ENCODE results near the gene MSRB3. TPM values are rescaled to one million over a fixed set of nuclear protein-coding genes. Genes with fewer than 3 reads are reported as not detected.

Gene MSRB3
- total and polyA plus RNA-seq, 2 donors (not counting 1 experiment from before 2014, with no cell fraction given) = 46.9 to 105 TPM

GRCh38 chr12:65384240-65384639 lies 105.8 kb downstream of the MSRB3 start:
- H2AFZ ChIP-seq (ENCODE audit: low read length) = no peak overlapping the region
- no peak overlapping the region for H3K9ac ChIP-seq (ENCODE audit: insufficient read depth, low read length)
- no peak overlapping the region for H3K27ac ChIP-seq (ENCODE audit: insufficient read depth, low read length)
- no peak for DNase-seq (ENCODE audit: low read depth in 2 of 2)
- no peaks in the 10 kb centered on the region for H4K20me1 ChIP-seq (ENCODE audit: control insufficient read depth, extremely low read depth, insufficient read depth, low read length)
- no peaks in the 10 kb centered on the region for H3K27me3 ChIP-seq (ENCODE audit: control insufficient read depth, insufficient read depth, low read length)
- TF ChIP-seq CTCF (conservative IDR thresholded peaks at IDR 0.05 in 1 of 2, IDR thresholded peaks at IDR 0.05 in 1 of 2; ENCODE audit: low read depth in 1 of 2, low read length in 2 of 2) = no peak
- TF ChIP-seq EZH2 (IDR thresholded peaks at IDR 0.05; ENCODE audit: low read length, missing control alignments) = no peak
- no peaks in the 10 kb centered on the region for H3K4me1 ChIP-seq (ENCODE audit: control insufficient read depth, extremely low read depth, insufficient read depth, low read length)
- no peaks in the 10 kb centered on the region for H3K36me3 ChIP-seq (ENCODE audit: control insufficient read depth, insufficient read depth, low read length)
- no peak overlapping the region for H3K4me3 ChIP-seq (replicated peaks in 1 of 4; ENCODE audit: control extremely low read depth in 1 of 4, insufficient read depth in 1 of 4, low read depth in 3 of 4, low read length in 4 of 4)
- no peaks in the 10 kb centered on the region for H3K79me2 ChIP-seq (ENCODE audit: control insufficient read depth, insufficient read depth, low read length)
- no peaks in the 10 kb centered on the region for H3K9me3 ChIP-seq (ENCODE audit: control insufficient read depth, insufficient read depth, low read depth, low read length)
- H3K4me2 ChIP-seq (ENCODE audit: extremely low read depth, insufficient read depth, low read length) = no peak overlapping the region

GRCh38 chr12:65387396-65387795 lies 108.9 kb downstream of the MSRB3 start:
- Histone ChIP-seq H3K27me3 (ENCODE audit: control insufficient read depth, insufficient read depth, low read length) (no peaks in the 10 kb centered on the region), H3K9ac (ENCODE audit: insufficient read depth, low read length) (no peak overlapping the region), H4K20me1 (ENCODE audit: control insufficient read depth, extremely low read depth, insufficient read depth, low read length) (no peaks in the 10 kb centered on the region), H3K4me1 (ENCODE audit: control insufficient read depth, extremely low read depth, insufficient read depth, low read length) (no peaks in the 10 kb centered on the region), H3K27ac (ENCODE audit: insufficient read depth, low read length) (no peak overlapping the region), H3K4me2 (ENCODE audit: extremely low read depth, insufficient read depth, low read length) (no peak overlapping the region), H3K9me3 (ENCODE audit: control insufficient read depth, insufficient read depth, low read depth, low read length) (no peaks in the 10 kb centered on the region), H2AFZ (ENCODE audit: low read length) (no peak overlapping the region), H3K36me3 (ENCODE audit: control insufficient read depth, insufficient read depth, low read length) (no peaks in the 10 kb centered on the region), H3K79me2 (ENCODE audit: control insufficient read depth, insufficient read depth, low read length) (no peaks in the 10 kb centered on the region), H3K4me3 (replicated peaks in 1 of 4; ENCODE audit: control extremely low read depth in 1 of 4, insufficient read depth in 1 of 4, low read depth in 3 of 4, low read length in 4 of 4) (no peak overlapping the region)
- no peak for TF ChIP-seq CTCF (conservative IDR thresholded peaks at IDR 0.05 in 1 of 2, IDR thresholded peaks at IDR 0.05 in 1 of 2; ENCODE audit: low read depth in 1 of 2, low read length in 2 of 2)
- no peak for TF ChIP-seq EZH2 (IDR thresholded peaks at IDR 0.05; ENCODE audit: low read length, missing control alignments)
- peak in 1 of 2 donors; percentile 20 for DNase-seq (ENCODE audit: low read depth in 2 of 2)

GRCh38 chr12:65389436-65389835 lies 111.0 kb downstream of the MSRB3 start:
- TF ChIP-seq EZH2 (IDR thresholded peaks at IDR 0.05; ENCODE audit: low read length, missing control alignments) (no peak), CTCF (conservative IDR thresholded peaks at IDR 0.05 in 1 of 2, IDR thresholded peaks at IDR 0.05 in 1 of 2; ENCODE audit: low read depth in 1 of 2, low read length in 2 of 2) (no peak)
- H3K4me1 ChIP-seq (ENCODE audit: control insufficient read depth, extremely low read depth, insufficient read depth, low read length) = no peaks in the 10 kb centered on the region
- no peak overlapping the region for H3K4me2 ChIP-seq (ENCODE audit: extremely low read depth, insufficient read depth, low read length)
- H4K20me1 ChIP-seq (ENCODE audit: control insufficient read depth, extremely low read depth, insufficient read depth, low read length) = no peaks in the 10 kb centered on the region
- DNase-seq (ENCODE audit: low read depth in 2 of 2) = no peak
- H3K4me3 ChIP-seq (replicated peaks in 1 of 4; ENCODE audit: control extremely low read depth in 1 of 4, insufficient read depth in 1 of 4, low read depth in 3 of 4, low read length in 4 of 4) = no peak overlapping the region
- H3K27me3 ChIP-seq (ENCODE audit: control insufficient read depth, insufficient read depth, low read length) = no peaks in the 10 kb centered on the region
- H3K79me2 ChIP-seq (ENCODE audit: control insufficient read depth, insufficient read depth, low read length) = no peaks in the 10 kb centered on the region
- H3K27ac ChIP-seq (ENCODE audit: insufficient read depth, low read length) = no peak overlapping the region
- H3K36me3 ChIP-seq (ENCODE audit: control insufficient read depth, insufficient read depth, low read length) = no peaks in the 10 kb centered on the region
- no peaks in the 10 kb centered on the region for H3K9me3 ChIP-seq (ENCODE audit: control insufficient read depth, insufficient read depth, low read depth, low read length)
- H3K9ac ChIP-seq (ENCODE audit: insufficient read depth, low read length) = no peak overlapping the region
- no peak overlapping the region for H2AFZ ChIP-seq (ENCODE audit: low read length)
